ENCODE results near the gene C3orf18. TPM values are rescaled to one million over a fixed set of nuclear protein-coding genes. Genes with fewer than 3 reads are reported as not detected.

C3orf18 gene
- total and polyA plus RNA-seq, 2 experiments from 2014 or later = 2.4 to 7.7 TPM

GRCh38 chr3:50609071-50609762, 41.7 kb upstream of the C3orf18 start:
- peaks cover 8% of the 10 kb centered on the region; the same call in 1 of the 2 replicates for H3K4me1 ChIP-seq (ENCODE audit: insufficient read depth)
- Mint-ChIP-seq H3K27ac (no peak overlapping the region), H3K27me3 (ENCODE audit: insufficient read depth, low read depth, poor library complexity) (peaks cover 42% of the 10 kb centered on the region), H3K4me1 (peaks cover 14% of the 10 kb centered on the region), H3K36me3 (ENCODE audit: low read depth) (no peaks in the 10 kb centered on the region), H3K4me3 (no peak overlapping the region), H3K9me3 (no peaks in the 10 kb centered on the region)
- H2AFZ ChIP-seq = no peak overlapping the region
- H3K79me2 ChIP-seq (replicated peaks; ENCODE audit: insufficient read depth) = no peaks in the 10 kb centered on the region
- 0 out of 2 replicates have a peak, but pooled peaks cover 7% of the 10 kb centered on the region for H3F3A ChIP-seq (replicated peaks; ENCODE audit: low read depth)
- H4K20me1 ChIP-seq (replicated peaks; ENCODE audit: insufficient read depth) = peaks cover 2% of the 10 kb centered on the region
- DNase-seq (ENCODE audit: low spot score) (no peak), ATAC-seq (no peak)
- TF ChIP-seq CTCF (conservative IDR thresholded peaks at IDR 0.05; ENCODE audit: low read depth in 2 of 2) (no peak), CREB1 (CRISPR knock-in tag; IDR thresholded peaks at IDR 0.05; ENCODE audit: low read depth) (no peak), ETS1 (IDR thresholded peaks at IDR 0.05) (no peak), STAT1 (IDR thresholded peaks at IDR 0.05; ENCODE audit: unreplicated experiment) (no peak), ZNF331 (CRISPR knock-in tag; IDR thresholded peaks at IDR 0.05; ENCODE audit: low read depth) (no peak), NANOG (IDR thresholded peaks at IDR 0.05; ENCODE audit: borderline replicate concordance) (no peak), EZH2phosphoT487 (IDR thresholded peaks at IDR 0.05; ENCODE audit: unreplicated experiment) (no peak), JUNB (IDR thresholded peaks at IDR 0.05; ENCODE audit: unreplicated experiment) (no peak)
- TF ChIP-seq, protein P1, sequence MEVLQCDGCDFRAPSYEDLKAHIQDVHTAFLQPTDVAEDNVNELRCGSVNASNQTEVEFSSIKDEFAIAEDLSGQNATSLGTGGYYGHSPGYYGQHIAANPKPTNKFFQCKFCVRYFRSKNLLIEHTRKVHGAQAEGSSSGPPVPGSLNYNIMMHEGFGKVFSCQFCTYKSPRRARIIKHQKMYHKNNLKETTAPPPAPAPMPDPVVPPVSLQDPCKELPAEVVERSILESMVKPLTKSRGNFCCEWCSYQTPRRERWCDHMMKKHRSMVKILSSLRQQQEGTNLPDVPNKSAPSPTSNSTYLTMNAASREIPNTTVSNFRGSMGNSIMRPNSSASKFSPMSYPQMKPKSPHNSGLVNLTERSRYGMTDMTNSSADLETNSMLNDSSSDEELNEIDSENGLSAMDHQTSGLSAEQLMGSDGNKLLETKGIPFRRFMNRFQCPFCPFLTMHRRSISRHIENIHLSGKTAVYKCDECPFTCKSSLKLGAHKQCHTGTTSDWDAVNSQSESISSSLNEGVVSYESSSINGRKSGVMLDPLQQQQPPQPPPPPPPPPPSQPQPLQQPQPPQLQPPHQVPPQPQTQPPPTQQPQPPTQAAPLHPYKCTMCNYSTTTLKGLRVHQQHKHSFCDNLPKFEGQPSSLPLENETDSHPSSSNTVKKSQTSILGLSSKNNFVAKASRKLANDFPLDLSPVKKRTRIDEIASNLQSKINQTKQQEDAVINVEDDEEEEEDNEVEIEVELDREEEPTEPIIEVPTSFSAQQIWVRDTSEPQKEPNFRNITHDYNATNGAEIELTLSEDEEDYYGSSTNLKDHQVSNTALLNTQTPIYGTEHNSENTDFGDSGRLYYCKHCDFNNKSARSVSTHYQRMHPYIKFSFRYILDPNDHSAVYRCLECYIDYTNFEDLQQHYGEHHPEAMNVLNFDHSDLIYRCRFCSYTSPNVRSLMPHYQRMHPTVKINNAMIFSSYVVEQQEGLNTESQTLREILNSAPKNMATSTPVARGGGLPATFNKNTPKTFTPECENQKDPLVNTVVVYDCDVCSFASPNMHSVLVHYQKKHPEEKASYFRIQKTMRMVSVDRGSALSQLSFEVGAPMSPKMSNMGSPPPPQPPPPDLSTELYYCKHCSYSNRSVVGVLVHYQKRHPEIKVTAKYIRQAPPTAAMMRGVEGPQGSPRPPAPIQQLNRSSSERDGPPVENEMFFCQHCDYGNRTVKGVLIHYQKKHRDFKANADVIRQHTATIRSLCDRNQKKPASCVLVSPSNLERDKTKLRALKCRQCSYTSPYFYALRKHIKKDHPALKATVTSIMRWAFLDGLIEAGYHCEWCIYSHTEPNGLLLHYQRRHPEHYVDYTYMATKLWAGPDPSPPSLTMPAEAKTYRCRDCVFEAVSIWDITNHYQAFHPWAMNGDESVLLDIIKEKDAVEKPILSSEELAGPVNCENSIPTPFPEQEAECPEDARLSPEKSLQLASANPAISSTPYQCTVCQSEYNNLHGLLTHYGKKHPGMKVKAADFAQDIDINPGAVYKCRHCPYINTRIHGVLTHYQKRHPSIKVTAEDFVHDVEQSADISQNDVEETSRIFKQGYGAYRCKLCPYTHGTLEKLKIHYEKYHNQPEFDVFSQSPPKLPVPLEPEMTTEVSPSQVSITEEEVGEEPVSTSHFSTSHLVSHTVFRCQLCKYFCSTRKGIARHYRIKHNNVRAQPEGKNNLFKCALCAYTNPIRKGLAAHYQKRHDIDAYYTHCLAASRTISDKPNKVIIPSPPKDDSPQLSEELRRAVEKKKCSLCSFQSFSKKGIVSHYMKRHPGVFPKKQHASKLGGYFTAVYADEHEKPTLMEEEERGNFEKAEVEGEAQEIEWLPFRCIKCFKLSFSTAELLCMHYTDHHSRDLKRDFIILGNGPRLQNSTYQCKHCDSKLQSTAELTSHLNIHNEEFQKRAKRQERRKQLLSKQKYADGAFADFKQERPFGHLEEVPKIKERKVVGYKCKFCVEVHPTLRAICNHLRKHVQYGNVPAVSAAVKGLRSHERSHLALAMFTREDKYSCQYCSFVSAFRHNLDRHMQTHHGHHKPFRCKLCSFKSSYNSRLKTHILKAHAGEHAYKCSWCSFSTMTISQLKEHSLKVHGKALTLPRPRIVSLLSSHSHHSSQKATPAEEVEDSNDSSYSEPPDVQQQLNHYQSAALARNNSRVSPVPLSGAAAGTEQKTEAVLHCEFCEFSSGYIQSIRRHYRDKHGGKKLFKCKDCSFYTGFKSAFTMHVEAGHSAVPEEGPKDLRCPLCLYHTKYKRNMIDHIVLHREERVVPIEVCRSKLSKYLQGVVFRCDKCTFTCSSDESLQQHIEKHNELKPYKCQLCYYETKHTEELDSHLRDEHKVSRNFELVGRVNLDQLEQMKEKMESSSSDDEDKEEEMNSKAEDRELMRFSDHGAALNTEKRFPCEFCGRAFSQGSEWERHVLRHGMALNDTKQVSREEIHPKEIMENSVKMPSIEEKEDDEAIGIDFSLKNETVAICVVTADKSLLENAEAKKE (CRISPR knock-in tag; IDR thresholded peaks at IDR 0.05) = no peak
- H3K27ac ChIP-seq (ENCODE audit: low read depth) = no peak overlapping the region
- H3K9me2 ChIP-seq (ENCODE audit: insufficient read depth) = no peaks in the 10 kb centered on the region
- H3K27me3 ChIP-seq (ENCODE audit: insufficient read depth) = peaks cover 30% of the 10 kb centered on the region
- H3K36me3 ChIP-seq (ENCODE audit: insufficient read depth) = no peaks in the 10 kb centered on the region
- no peak overlapping the region for H3K4me2 ChIP-seq
- no peak overlapping the region for H3K4me3 ChIP-seq

Data from GM23338 (cell line).